Tibial nerve (tissue), 4 donors: ENCODE measurements around the gene HPGDS. TPM values are rescaled to one million over a fixed set of nuclear protein-coding genes. Genes with fewer than 3 reads are reported as not detected.

Source experiments
- DNase-seq, 2 donors: peaks; one replicate each; pipeline ENCODE4 v3.0.0-alpha.2; 2019; ENCODE audit warnings: low spot score in 2 of 2
- H3K27ac ChIP-seq, 4 donors: fragments of 200-600 bp; sonication (generic) in 3 of 4; one replicate each; pipeline ENCODE4 v1.5.1; 2017 to 2019; ENCODE audit warnings: mild to moderate bottlenecking in 1 of 4
- H3K27me3 ChIP-seq, 2 donors: fragments of 200-600 bp; sonication (generic) in 1 of 2; one replicate each; pipeline versions ENCODE4 v1.5.1 to v1.6.0; 2017 to 2019
- H3K36me3 ChIP-seq, 3 donors: fragments of 200-600 bp; sonication (generic); one replicate each; pipeline ENCODE4 v1.5.1; 2018 to 2019
- H3K4me1 ChIP-seq, 4 donors: fragments of 200-600 bp; sonication (generic) in 3 of 4; one replicate each; pipeline ENCODE4 v1.5.1; 2017 to 2019
- H3K4me3 ChIP-seq, 4 donors: fragments of 200-600 bp; sonication (generic) in 3 of 4; one replicate each; pipeline ENCODE4 v1.5.1; 2017 to 2019; ENCODE audit warnings: mild to moderate bottlenecking in 1 of 4, moderate library complexity in 1 of 4
- H3K9me3 ChIP-seq, 4 donors: fragments of 200-600 bp; sonication (generic) in 3 of 4; one replicate each; pipeline ENCODE4 v1.5.1; 2017 to 2019
- EP300 ChIP-seq, 2 donors: sonication (generic); formaldehyde crosslinking; IDR thresholded peaks; one replicate each; pipeline ENCODE4 v1.6.1; 2017; ENCODE audit warnings: antibody characterized with exemption in 2 of 2, mild to moderate bottlenecking in 1 of 2
- POLR2A ChIP-seq, 2 donors: fragments of 450-650 bp; IDR thresholded peaks; one replicate each; pipeline ENCODE4 v1.6.1; 2017; ENCODE audit warnings: antibody characterized with exemption in 2 of 2, mild to moderate bottlenecking in 2 of 2, moderate library complexity in 2 of 2
- WGBS, 2 donors: methylation state at CpG; one replicate each; pipeline ENCODE4 v1.1.5; 2018; 5-methylcytosine and 5-hydroxymethylcytosine counted together
- total RNA-seq, 4 donors: library from RNA; depleted of rRNA; stranded (reverse); fragments of >200 nt; gene quantifications; one replicate each; pipeline ENCODE4 v1.1.0, GENCODE V29; 2016
- TF ChIP-seq, protein P1 (sequence below), 5 experiments: fragments of 200-600 bp in 3 of 5; fragments of 450-650 bp in 2 of 5; sonication (generic) in 3 of 5; IDR thresholded peaks; one replicate each; pipeline ENCODE4 v1.5.1; 2016 to 2019; ENCODE audit warnings: antibody characterized with exemption in 5 of 5, mild to moderate bottlenecking in 3 of 5, moderate library complexity in 2 of 5

HPGDS gene
- total RNA-seq, 4 donors from 2014 or later: 1.1 to 3.6 (median 1.8) TPM; not detected in 1

DNA sequence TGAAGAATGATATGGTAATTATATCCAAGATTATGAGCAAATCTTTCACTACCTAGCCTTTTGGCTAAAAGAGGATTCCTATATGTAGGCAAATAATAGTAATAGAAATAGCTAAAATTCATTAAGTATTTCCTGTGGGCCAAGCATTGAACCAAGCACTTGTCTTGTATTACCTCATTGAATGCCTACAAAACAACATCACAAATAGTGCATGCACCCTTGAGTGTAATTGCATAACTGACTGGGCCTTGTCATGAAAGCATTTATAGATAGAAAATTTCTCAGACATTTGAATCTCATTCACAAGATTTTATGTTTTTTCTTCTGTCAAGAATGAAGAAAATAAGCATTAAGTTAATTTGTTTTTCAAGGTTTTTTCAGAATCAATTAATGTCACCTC lies 3.9 kb upstream of the HPGDS start:
- Histone ChIP-seq H3K9me3 (no peaks in the 10 kb centered on the region), H3K4me1 (peaks cover 0 to 7% (median 0%) of the 10 kb centered on the region in 4 donors), H3K36me3 (no peaks in the 10 kb centered on the region), H3K27me3 (no peaks in the 10 kb centered on the region), H3K4me3 (no peak overlapping the region), H3K27ac (no peak overlapping the region)
- TF ChIP-seq, protein P1, sequence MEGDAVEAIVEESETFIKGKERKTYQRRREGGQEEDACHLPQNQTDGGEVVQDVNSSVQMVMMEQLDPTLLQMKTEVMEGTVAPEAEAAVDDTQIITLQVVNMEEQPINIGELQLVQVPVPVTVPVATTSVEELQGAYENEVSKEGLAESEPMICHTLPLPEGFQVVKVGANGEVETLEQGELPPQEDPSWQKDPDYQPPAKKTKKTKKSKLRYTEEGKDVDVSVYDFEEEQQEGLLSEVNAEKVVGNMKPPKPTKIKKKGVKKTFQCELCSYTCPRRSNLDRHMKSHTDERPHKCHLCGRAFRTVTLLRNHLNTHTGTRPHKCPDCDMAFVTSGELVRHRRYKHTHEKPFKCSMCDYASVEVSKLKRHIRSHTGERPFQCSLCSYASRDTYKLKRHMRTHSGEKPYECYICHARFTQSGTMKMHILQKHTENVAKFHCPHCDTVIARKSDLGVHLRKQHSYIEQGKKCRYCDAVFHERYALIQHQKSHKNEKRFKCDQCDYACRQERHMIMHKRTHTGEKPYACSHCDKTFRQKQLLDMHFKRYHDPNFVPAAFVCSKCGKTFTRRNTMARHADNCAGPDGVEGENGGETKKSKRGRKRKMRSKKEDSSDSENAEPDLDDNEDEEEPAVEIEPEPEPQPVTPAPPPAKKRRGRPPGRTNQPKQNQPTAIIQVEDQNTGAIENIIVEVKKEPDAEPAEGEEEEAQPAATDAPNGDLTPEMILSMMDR (IDR thresholded peaks at IDR 0.05): no peak
- TF ChIP-seq EP300 (IDR thresholded peaks at IDR 0.05) (no peak), POLR2A (IDR thresholded peaks at IDR 0.05) (no peak)
- no peak for DNase-seq

DNA sequence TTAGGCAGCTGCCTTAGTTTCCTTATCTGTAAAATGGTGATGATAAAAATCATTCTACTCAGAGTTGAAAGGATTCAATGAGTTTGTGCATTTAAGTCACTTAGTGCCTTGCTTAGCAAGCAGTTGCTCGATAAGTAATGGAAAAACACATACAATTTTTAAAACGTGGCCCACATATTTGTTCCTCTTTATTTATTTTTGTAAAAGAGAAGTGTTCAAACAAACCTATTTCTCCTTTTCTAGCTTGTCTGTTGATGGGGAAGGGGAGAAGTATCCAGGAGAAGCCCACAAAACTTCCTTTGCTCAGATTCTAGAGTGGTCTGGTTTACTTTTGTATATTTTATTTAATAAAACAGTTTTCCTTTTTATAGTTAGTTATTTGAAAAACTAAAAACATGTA lies 3.3 kb upstream of the HPGDS start:
- H3K27ac ChIP-seq: peak overlapping the region in 1 of 4 donors; percentile 5
- 72 to 77% methylated on average over 2 of the region's 2 CpGs for WGBS, 2 donors

DNA sequence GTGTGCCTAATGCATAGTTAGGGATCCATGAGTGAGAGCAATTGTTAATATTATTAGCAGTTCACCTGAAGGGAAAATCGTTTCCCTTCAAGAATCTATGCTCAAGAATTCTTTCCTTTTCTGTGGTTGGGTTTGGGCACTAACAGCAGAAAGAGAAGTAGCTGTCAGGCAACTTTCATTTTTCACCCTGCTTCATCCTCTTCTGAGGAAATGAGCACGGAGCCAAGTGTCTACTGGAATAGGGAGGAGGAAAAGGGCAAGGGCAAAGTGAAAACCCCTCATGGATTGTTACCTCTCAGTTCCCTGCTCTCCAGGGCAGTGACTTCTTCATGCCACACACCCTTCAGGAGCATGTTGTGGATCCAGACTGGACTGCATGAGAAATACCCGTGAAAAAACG lies 2.6 kb upstream of the HPGDS start:
- 63 to 74% methylated on average over 4 of the region's 4 CpGs for WGBS, 2 donors
- Histone ChIP-seq H3K36me3 (no peaks in the 10 kb centered on the region), H3K27ac (peak overlapping the region in 2 of 4 donors; percentile 5 to 60), H3K4me1 (peaks cover 0 to 10% (median 0%) of the 10 kb centered on the region in 4 donors), H3K4me3 (no peak overlapping the region), H3K9me3 (no peaks in the 10 kb centered on the region), H3K27me3 (no peaks in the 10 kb centered on the region)
- no peak for DNase-seq
- no peak for TF ChIP-seq POLR2A (IDR thresholded peaks at IDR 0.05)
- TF ChIP-seq EP300 (IDR thresholded peaks at IDR 0.05): no peak

More for the DNA sequence above, 3.3 kb upstream of the HPGDS start:
- peaks cover 0 to 10% (median 0%) of the 10 kb centered on the region in 4 donors for H3K4me1 ChIP-seq
- H3K4me3 ChIP-seq: no peak overlapping the region
- no peaks in the 10 kb centered on the region for H3K27me3 ChIP-seq
- TF ChIP-seq EP300 (IDR thresholded peaks at IDR 0.05) (no peak), POLR2A (IDR thresholded peaks at IDR 0.05) (no peak)
- TF ChIP-seq, protein P1 (IDR thresholded peaks at IDR 0.05): no peak
- H3K9me3 ChIP-seq: no peaks in the 10 kb centered on the region
- no peaks in the 10 kb centered on the region for H3K36me3 ChIP-seq
- DNase-seq: no peak

DNA sequence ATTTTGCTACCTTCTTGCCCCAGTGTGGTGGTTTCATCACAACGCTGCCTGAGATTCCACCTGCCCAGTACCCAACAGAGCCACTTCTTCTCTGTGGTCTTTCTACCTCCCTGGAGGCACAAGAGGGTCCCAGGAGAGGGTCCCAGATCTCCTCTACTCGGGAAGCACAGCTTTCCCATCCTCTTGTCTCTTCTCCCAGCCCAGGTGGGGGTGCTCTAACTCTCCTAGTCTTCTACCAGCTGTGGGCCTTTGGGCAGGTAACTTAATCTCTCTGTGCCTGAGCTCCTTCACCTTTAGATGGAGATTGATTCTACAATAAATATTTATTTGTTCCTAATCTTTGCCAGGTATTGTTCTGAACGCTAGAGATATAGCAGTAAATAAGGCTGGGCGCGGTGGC lies 1.8 kb upstream of the HPGDS start:
- no peak overlapping the region for H3K4me3 ChIP-seq
- H3K27ac ChIP-seq: no peak overlapping the region
- no peaks in the 10 kb centered on the region for H3K36me3 ChIP-seq
- H3K27me3 ChIP-seq: no peaks in the 10 kb centered on the region
- H3K4me1 ChIP-seq: peaks cover 0 to 10% (median 0%) of the 10 kb centered on the region in 4 donors
- WGBS, 2 donors: 91 to 99% methylated on average over 5 of the region's 5 CpGs
- no peak for DNase-seq
- no peaks in the 10 kb centered on the region for H3K9me3 ChIP-seq
- TF ChIP-seq EP300 (IDR thresholded peaks at IDR 0.05) (no peak), POLR2A (IDR thresholded peaks at IDR 0.05) (no peak)
- TF ChIP-seq, protein P1 (IDR thresholded peaks at IDR 0.05): no peak

DNA sequence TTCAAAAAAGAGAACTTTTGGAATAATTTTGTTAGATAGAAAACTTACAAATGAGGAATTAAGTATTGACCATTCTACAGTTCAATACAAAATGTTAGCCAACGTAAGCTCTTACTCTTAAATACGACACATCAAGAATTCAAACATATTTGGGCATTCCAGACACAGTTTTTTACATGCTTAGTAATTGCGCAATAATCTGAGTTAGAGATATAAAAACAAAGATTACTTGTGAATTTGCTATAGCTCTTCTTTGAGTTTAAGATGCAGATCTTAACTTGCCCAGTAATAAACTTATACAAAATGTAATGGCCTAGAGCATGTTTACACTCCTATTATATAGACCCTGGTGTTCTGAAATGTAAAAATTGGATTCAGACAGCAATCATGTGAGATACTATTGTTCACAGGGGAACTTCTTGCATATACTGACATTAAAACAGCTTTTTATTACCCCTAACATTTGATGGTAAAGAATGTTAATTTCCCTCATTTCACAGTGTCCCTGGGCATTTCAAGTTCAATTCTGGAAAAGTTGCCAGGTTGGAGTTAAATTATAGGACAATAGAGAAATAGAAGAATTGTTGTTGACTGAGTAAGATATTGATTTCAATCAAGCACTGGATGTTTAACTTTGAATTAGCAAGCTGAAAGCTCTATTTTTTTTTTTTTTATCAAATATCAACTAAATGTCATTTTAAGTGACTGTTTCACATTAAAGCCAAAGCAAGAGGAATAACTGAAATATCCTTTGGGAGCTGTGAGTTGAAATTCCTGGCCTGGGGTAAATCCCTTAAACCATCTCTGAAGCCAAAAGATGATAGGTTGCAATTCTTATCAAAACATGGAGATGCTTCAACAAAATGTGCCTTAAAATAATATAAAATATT lies 910 bp downstream of the HPGDS start:
- Histone ChIP-seq H3K4me3 (no peak overlapping the region), H3K9me3 (no peaks in the 10 kb centered on the region), H3K36me3 (no peaks in the 10 kb centered on the region), H3K4me1 (peaks cover 0 to 10% (median 3%) of the 10 kb centered on the region in 4 donors), H3K27ac (peak overlapping the region in 1 of 4 donors; percentile 11), H3K27me3 (no peaks in the 10 kb centered on the region)
- 57 to 63% methylated on average over 3 of the region's 3 CpGs for WGBS, 2 donors
- TF ChIP-seq, protein P1 (IDR thresholded peaks at IDR 0.05): no peak
- TF ChIP-seq POLR2A (IDR thresholded peaks at IDR 0.05) (no peak), EP300 (IDR thresholded peaks at IDR 0.05) (no peak)
- DNase-seq: no peak
